Measurements from ENCODE around the gene ACVR2A. TPM values are rescaled to one million over a fixed set of nuclear protein-coding genes. Genes with fewer than 3 reads are reported as not detected.

Gene ACVR2A
- 13.0 TPM for total RNA-seq
- long read RNA-seq, partial matches to known transcripts = 0 of 3 reads
- long read RNA-seq, other reads (novel, unspliced or antisense) = 3 of 3 reads

DNA sequence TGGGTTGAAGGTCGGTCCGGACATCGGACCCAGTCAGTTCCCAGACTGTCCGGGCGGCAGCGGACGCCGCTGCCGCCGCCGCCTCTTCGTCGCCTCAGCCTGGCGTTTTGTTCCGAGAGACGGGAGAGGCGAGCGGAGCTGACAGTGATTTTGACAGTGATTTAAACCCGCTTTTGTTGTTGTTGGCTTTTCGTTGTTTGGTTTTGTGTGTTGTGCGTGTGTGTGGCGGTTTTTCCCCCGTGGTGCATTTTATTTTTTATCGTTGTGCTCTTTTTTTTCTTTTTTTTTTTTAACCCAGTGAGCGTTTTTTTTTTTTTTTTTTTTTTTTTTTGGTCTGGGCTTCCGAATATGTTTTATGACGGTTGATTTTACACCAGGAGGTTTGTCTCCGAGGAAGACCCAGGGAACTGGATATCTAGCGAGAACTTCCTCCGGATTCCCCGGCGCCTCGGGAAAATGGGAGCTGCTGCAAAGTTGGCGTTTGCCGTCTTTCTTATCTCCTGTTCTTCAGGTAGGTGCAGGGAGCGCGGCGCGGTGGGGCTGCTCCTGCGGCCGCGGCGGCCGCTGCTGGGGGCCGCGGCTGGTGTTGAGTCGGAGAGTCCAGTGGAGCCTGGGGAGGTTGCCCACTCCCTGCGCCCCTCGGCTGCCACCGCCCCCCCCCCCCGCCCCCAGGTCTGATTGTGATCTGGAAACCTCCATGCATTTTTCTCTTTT is at the start of gene ACVR2A:
TSS of gene ACVR2A (plus strand) at position 333 of the 714 bp plus-strand sequence. CDS start at position 457, 124 bp downstream.
- intact Hi-C loops (cut with DNase I) = loop anchor here (5.0 to 10.0 kb wide), 2 partner anchors 42 to 70 kb away; no protein-coding TSS in a partner anchor
- no peak for DNase-seq (ENCODE audit: low spot score)

DNA sequence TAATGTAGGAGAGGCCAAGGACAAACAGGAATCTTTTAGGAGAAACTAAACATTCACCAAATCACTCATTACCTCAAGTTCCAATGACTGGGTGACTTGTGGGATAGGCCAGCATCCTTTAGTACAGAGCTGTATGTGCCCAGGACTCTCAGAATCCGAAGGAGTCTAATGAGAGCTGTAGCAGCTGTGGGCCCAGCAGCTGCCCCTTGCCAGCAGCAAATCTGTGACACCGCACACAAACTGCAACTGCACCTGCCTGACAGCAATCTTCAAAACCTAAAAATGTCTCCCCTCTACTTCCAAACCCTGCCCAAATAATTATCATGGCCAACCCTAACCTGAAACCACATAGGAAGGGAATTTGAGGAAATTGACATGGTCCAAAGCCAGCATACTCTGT is 44.5 kb upstream of the ACVR2A start:
- DNase-seq (ENCODE audit: low spot score) = no peak
- intact Hi-C loops (cut with DNase I) = loop anchor here (10.0 kb wide), 1 partner anchor 376 kb away; no protein-coding TSS in a partner anchor

DNA sequence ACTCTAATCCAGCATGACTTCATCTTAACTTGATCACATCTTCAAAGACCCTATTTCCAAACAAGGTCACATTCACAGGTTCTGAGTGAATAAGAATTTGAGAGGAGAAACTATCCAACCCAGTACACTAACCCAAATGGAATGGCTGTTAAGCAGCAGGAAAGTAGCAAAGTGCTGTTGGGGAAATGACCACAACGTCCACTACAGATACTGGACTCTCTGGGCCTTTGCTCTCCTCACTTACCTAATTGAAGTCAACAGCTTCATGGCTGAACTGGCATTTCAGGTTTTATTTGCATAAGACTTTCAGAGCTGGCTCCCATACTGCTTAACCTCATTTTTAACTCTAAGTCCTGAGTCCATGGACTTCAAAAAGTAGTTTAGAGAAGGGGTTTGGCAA is 38.0 kb upstream of the ACVR2A start:
- intact Hi-C loops (cut with DNase I) = loop anchor here (10.0 kb wide), 1 partner anchor 382 kb away; no protein-coding TSS in a partner anchor
- no peak for DNase-seq (ENCODE audit: low spot score)

DNA sequence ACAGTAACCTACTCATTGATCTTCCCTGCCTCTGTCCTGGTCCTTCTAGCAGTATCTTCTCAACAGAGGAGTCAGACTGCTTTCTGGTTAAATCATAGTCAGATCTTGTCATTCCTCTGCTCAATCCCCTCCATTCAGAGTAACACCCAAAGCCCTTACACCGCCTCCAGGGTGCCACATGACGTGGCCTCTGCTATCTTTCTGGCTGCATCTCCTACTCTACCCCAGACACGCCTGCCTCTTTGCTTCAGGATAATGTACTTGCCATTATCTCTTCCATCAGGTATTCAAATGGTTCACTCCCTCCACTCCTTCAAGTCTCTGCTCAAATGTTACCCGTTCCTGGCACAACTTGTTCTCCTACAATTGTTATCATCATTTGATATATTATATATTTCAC is 36.3 kb upstream of the ACVR2A start:
- no peak for DNase-seq (ENCODE audit: low spot score)
- intact Hi-C loops (cut with DNase I) = loop anchor here (10.0 kb wide), 1 partner anchor 384 kb away; no protein-coding TSS in a partner anchor

DNA sequence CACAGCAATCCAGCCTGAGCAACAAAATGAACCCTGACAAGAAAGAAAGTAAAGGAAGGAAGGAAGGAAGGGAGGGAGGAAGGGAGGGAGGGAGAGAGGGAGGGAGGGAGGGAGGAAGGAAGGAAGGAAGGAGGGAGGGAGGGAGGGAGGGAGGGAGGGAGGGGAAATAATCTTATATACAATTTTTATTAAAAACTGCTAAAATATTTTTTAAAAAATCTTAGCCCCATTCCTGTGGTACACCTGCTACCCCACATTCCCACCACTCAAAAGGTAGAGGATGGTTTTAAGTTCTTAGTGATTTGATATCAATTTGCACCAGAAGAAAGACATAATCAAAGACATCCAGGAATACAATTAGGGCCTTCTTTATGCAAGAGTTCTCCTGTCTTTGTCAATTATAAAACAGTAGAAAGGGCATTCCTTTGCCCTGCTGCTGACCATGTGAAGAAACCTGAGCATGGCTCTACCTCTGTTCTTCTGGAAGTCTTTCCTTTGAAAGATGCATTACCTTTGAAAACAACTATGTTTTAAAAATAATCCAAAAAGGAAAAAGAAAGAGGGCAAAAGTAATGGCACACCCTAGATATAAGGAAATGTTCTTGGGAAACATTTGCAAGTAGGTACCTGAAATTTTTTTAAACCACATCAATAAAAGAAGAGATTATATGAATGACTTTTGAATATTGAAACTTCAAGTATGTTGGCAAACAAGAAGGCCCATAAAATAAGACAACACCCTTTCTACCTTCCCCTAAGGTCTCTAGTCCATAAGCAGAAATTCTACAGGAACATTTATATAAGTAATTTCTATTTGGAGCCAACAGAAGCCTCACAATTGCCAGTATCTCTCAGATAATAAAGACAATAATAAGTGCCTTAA is 33.7 kb upstream of the ACVR2A start:
- intact Hi-C loops (cut with DNase I) = no loop called here
- DNase-seq (ENCODE audit: low spot score) = no peak

GRCh38 chr2:147818741-147819140 is 26.1 kb upstream of the ACVR2A start:
- no peak for DNase-seq (ENCODE audit: low spot score)
- intact Hi-C loops (cut with DNase I) = no loop called here

DNA sequence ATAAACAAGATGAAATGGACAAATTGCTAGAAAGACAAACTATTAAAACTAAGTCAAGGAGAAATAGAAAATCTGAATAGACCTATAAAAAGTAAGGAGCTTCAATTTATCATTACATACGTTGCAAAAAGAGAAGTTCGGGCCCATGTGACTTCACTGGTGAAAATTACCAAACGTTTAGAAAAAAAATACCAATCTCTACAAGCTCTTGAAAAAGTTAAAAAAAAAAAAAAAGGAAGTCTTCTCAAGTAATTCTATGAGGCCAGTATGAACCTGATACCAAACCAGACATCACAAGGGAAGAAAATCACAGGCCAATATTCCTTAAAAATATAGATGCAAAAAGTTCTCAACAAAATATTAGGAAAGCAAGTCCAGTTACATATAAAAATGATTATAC is 20.2 kb upstream of the ACVR2A start:
- DNase-seq (ENCODE audit: low spot score) = no peak
- intact Hi-C loops (cut with DNase I) = no loop called here

- no peak for DNase-seq (ENCODE audit: low spot score)
- intact Hi-C loops (cut with DNase I) = no loop called here
Observed at GRCh38 chr2:147826278-147827087, 18.3 kb upstream of the ACVR2A start.

DNA sequence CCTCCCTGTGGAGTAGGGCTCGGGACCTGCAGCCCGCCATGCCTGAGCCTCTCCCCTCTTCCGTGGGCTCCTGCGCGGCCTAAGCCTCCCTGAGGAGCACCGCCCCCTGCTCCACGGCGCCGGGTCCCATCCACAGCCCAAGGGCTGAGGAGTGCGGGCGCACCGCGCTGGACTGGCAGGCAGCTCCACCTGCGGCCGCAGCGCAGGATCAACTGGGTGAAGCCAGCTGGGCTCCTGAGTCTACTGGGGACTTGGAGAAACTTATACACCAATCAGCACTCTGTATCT is 17.8 kb upstream of the ACVR2A start:
- intact Hi-C loops (cut with DNase I) = no loop called here
- no peak for DNase-seq (ENCODE audit: low spot score)

DNA sequence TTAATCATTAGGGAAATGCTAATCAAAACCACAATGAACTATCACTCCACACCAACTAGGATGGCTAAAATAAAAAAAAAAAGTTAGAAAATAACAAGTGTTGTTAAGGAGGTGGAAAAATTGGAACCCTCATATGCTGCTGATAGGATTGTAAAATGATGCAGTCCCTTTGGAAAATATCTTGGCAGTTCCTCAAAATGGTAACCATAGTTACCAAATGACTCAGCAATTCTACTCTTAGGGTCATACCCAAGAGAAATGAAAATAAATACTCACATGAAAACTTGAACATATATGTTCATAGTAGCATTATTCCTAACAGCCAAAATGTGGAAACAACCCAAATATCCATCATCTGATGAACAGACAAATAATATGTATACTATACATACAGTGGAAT is 15.7 kb upstream of the ACVR2A start:
- no peak for DNase-seq (ENCODE audit: low spot score)
- intact Hi-C loops (cut with DNase I) = no loop called here

GRCh38 chr2:147836099-147836498 is 8.7 kb upstream of the ACVR2A start:
- intact Hi-C loops (cut with DNase I) = no loop called here
- no peak for DNase-seq (ENCODE audit: low spot score)

- intact Hi-C loops (cut with DNase I) = loop anchor here (10.0 kb wide), 1 partner anchor 71 kb away; no protein-coding TSS in a partner anchor
Observed at GRCh38 chr2:147843391-147843863, 1.4 kb upstream of the ACVR2A start.

DNA sequence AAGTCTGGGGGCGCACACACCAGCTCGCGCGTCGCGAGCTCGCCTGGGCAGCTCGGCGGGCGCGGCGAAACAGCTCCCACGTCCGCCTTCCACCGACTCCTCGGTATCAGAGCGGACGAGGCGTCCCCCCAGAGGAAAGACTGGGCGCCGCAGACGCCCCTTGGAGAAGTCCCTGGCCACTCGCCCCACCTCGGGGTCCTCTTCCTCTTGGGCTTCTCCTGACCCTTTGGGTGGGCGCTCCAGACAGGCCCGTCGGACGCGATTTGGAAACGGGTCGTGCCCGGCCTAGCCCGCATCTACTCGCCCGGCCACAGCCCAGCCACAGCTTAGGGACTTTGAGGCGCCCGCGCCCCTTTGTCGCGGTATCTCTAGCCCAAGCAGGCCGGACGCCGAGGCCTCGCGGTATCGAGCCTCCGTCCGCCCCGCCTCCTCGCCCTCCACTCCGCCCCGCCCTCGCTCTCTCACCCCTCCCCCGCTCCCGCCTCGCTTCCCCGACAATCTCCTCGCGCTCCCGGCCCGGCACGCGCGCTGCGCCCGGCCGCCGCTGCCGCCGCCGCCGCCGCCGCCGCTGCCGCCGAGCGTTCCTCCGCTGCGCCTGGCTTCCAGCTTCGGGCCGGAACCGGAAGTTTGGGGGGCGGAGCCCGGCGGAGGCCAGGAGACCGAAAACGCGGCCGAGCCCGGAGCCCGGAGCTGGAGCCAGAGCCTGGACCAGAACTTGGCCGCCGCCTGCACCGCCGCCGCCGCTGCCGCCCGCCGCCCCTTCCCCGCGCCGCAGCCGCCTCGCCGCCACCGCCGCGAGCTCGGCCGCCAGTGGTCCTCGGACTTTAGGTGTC is 749 bp upstream of the ACVR2A start:
- intact Hi-C loops (cut with DNase I) = loop anchor here (10.0 kb wide), 1 partner anchor 71 kb away; no protein-coding TSS in a partner anchor
- DNase-seq (ENCODE audit: low spot score) = peak; percentile 94

More at GRCh38 chr2:147843391-147843863, 1.4 kb upstream of the ACVR2A start:
- DNase-seq (ENCODE audit: low spot score) = no peak

GRCh38 chr2:147845411-147845971 is 662 bp downstream of the ACVR2A start:
- intact Hi-C loops (cut with DNase I) = loop anchor here (5.0 to 10.0 kb wide), 2 partner anchors 42 to 69 kb away; no protein-coding TSS in a partner anchor

DNA sequence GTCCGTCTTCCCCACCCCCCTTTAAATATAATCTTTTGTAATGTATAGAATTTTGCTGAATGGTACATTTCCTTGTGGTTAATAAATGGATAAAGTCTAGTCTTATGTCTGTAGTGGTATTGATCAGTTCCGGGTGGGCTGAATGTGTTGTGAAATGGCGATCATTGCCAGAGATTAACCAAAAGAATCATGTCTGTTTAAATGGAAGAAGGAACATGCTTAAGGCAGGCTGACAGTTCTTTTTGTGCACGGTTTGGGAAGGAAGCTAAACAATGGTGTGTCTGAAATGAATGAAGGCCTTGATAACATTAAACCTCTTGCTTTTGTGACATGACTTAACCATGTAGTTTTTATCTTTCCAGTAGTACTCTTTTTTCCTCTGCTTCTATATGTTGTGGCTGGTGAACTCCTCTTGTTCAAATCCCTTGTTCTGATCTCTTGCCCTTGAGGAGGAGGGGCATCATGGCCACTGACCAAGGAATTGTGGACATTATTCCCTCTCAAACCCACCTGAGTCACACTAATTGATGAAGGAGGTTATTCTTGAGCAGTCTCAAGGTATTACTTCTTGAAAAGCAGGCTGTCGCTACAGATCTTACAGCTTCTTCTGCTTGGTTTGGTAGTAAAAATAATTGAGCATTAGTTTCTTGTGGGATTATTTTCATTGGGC is 1.7 kb downstream of the ACVR2A start:
- DNase-seq (ENCODE audit: low spot score) = no peak
- intact Hi-C loops (cut with DNase I) = loop anchor here (5.0 to 10.0 kb wide), 2 partner anchors 41 to 68 kb away; no protein-coding TSS in a partner anchor

More at GRCh38 chr2:147845411-147845971, 662 bp downstream of the ACVR2A start:
- no peak for DNase-seq (ENCODE audit: low spot score)

GRCh38 chr2:147847746-147848391 is 3.0 kb downstream of the ACVR2A start:
- no peak for DNase-seq (ENCODE audit: low spot score)

GRCh38 chr2:147850838-147851237 is 6.0 kb downstream of the ACVR2A start:
- DNase-seq (ENCODE audit: low spot score) = no peak
- intact Hi-C loops (cut with DNase I) = no loop called here

More at GRCh38 chr2:147847746-147848391, 3.0 kb downstream of the ACVR2A start:
- intact Hi-C loops (cut with DNase I) = loop anchor here (5.0 to 10.0 kb wide), 2 partner anchors 39 to 67 kb away; no protein-coding TSS in a partner anchor
